ENCODE results near the gene AP3B1. TPM values are rescaled to one million over a fixed set of nuclear protein-coding genes. Genes with fewer than 3 reads are reported as not detected.

The AP3B1 gene
- total and polyA plus RNA-seq, 2 of the 8 experiments (the other 6 are each of a cell fraction or from before 2014, with no cell fraction given): 45.8 to 48.3 TPM

DNA sequence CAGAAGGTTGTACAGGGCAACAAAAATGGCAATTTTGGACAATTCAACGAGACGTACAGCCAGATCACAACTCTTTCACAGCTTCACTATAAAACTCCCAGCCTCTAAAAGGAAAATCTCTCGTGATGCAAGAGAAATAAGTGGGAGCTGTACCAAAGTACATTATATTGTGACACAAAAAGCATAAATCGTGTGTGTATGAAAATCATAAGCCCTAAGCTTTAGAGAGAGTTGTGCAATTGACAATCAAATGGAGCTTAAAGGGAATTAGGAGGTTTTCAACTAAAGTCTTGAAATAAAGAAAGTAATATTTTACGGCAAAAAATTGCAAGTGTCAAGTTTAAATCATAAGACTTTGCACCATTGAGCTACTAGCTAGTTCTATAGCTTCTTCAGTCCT, 323.6 kb downstream of the AP3B1 start (continued):
- TF ChIP-seq USF2 (IDR thresholded peaks at IDR 0.05; ENCODE audit: low read length) (no peak), TAF7 (optimal IDR thresholded peaks at IDR 0.05; ENCODE audit: borderline replicate concordance, low read depth, low read length) (no peak), SRF (IDR thresholded peaks at IDR 0.05; ENCODE audit: low read depth, low read length) (no peak)

Data from H1 (cell line).